ENCODE measurements around the gene DEFB121.
"Not testable (repeated sequence)": the region's sequence is repeated elsewhere in the genome, so short reads cannot be mapped to it uniquely, and the experiment has no call there.

The DEFB121 gene

GRCh38 chr20:31418307-31418706 lies 12.3 kb upstream of the DEFB121 start:
- Histone ChIP-seq H3K9me3 (ENCODE audit: control insufficient read depth, insufficient read depth, low read length) (peaks cover 87% of the 10 kb centered on the region), H3K27me3 (ENCODE audit: control insufficient read depth, insufficient read depth, low read length) (no peaks in the 10 kb centered on the region), H3K4me3 (ENCODE audit: low read depth, low read length) (no peak overlapping the region)

DNA sequence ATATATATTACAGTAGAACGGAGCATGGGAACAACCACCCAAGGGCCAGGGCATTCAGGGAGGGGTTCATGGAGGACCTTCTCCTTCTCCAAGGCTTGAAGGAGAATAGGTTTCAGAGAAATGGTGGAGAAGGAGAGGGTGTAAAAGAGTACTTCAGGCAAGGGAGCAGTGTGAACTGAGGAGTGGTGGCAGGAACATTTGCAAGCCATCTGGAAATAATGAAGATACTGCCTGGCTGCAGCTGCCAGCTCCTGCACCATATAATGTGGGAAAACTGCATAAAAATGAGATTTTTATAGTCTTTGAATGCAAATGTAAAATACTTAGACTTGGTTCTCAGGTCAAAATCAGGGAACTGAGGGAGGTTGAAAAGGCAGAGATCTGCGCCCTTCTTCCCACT lies 9.6 kb upstream of the DEFB121 start:
- no peaks in the 10 kb centered on the region for H3K4me1 ChIP-seq (ENCODE audit: control insufficient read depth, insufficient read depth, low read length)
- no peak overlapping the region for H3K27ac ChIP-seq (ENCODE audit: low read depth, low read length)
- H3K9ac ChIP-seq (ENCODE audit: low read depth, low read length), result no peak overlapping the region
- H3K27me3 ChIP-seq (ENCODE audit: control insufficient read depth, insufficient read depth, low read length), result no peaks in the 10 kb centered on the region
- H3K36me3 ChIP-seq (ENCODE audit: control insufficient read depth, insufficient read depth, low read length), result no peaks in the 10 kb centered on the region
- H3K4me3 ChIP-seq (ENCODE audit: low read depth, low read length), result no peak overlapping the region
- H3K9me3 ChIP-seq (ENCODE audit: control insufficient read depth, insufficient read depth, low read length), result peaks cover 87% of the 10 kb centered on the region

More at GRCh38 chr20:31418307-31418706, 12.3 kb upstream of the DEFB121 start:
- no peaks in the 10 kb centered on the region for H3K4me1 ChIP-seq (ENCODE audit: control insufficient read depth, insufficient read depth, low read length)
- no peak overlapping the region for H3K27ac ChIP-seq (ENCODE audit: low read depth, low read length)
- H3K36me3 ChIP-seq (ENCODE audit: control insufficient read depth, insufficient read depth, low read length), result no peaks in the 10 kb centered on the region
- H3K9ac ChIP-seq (ENCODE audit: low read depth, low read length), result no peak overlapping the region

GRCh38 chr20:31414381-31414780 lies 8.4 kb upstream of the DEFB121 start:
- Histone ChIP-seq H3K36me3 (ENCODE audit: control insufficient read depth, insufficient read depth, low read length) (no peaks in the 10 kb centered on the region), H3K4me3 (ENCODE audit: low read depth, low read length) (no peak overlapping the region), H3K27ac (ENCODE audit: low read depth, low read length) (no peak overlapping the region), H3K9ac (ENCODE audit: low read depth, low read length) (no peak overlapping the region), H3K9me3 (ENCODE audit: control insufficient read depth, insufficient read depth, low read length) (peaks cover 87% of the 10 kb centered on the region), H3K4me1 (ENCODE audit: control insufficient read depth, insufficient read depth, low read length) (no peaks in the 10 kb centered on the region), H3K27me3 (ENCODE audit: control insufficient read depth, insufficient read depth, low read length) (no peaks in the 10 kb centered on the region)

DNA sequence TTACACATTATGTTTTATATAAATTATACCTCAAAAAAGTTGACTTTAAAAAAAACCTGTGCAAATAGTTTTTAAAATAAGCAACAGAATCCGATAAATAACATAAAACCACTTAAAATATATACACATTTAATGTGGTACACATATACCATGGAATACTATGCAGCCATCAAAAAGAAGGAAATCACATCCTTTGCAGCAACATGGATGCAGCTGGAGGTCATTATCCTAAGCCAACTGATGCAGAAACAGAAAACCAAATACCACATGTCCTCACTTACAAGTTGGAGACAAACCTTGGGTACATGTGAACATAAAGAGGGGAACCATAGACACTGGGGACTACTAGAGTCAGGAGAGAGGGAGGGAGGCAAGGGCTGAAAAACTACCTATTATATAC lies 4.0 kb upstream of the DEFB121 start:
- H3K9me3 ChIP-seq (ENCODE audit: control insufficient read depth, insufficient read depth, low read length), result peaks cover 89% of the 10 kb centered on the region
- H3K27me3 ChIP-seq (ENCODE audit: control insufficient read depth, insufficient read depth, low read length), result no peaks in the 10 kb centered on the region
- no peak overlapping the region for H3K4me3 ChIP-seq (ENCODE audit: low read depth, low read length)
- H3K9ac ChIP-seq (ENCODE audit: low read depth, low read length), result no peak overlapping the region
- no peaks in the 10 kb centered on the region for H3K4me1 ChIP-seq (ENCODE audit: control insufficient read depth, insufficient read depth, low read length)
- H3K27ac ChIP-seq (ENCODE audit: low read depth, low read length), result no peak overlapping the region
- no peaks in the 10 kb centered on the region for H3K36me3 ChIP-seq (ENCODE audit: control insufficient read depth, insufficient read depth, low read length)

DNA sequence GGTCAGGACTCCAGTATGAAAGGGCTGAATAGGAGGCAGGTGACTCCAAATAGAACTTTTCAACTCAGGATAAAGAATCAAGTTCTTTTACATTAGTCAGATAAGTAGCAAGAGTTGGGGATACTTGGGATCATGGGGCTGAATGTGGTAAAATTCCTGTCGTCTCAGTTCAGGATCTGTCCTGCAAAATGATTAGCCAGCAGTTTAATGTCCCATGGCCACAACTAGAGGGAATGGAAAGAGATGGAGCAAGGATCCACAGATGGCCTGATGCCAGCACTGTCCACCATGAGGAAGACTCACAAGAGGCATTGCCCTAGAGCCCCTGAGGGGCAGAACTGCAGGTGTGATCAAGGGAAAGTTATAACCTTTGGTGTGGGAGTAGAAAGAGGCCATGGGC lies 2.1 kb downstream of the DEFB121 start:
- H3K36me3 ChIP-seq (ENCODE audit: control insufficient read depth, insufficient read depth, low read length), result no peaks in the 10 kb centered on the region
- no peaks in the 10 kb centered on the region for H3K27me3 ChIP-seq (ENCODE audit: control insufficient read depth, insufficient read depth, low read length)
- no peak overlapping the region for H3K9ac ChIP-seq (ENCODE audit: low read depth, low read length)
- H3K27ac ChIP-seq (ENCODE audit: low read depth, low read length), result no peak overlapping the region
- no peaks in the 10 kb centered on the region for H3K4me1 ChIP-seq (ENCODE audit: control insufficient read depth, insufficient read depth, low read length)
- no peak overlapping the region for H3K4me3 ChIP-seq (ENCODE audit: low read depth, low read length)
- H3K9me3 ChIP-seq (ENCODE audit: control insufficient read depth, insufficient read depth, low read length), result peaks cover 93% of the 10 kb centered on the region

GRCh38 chr20:31394900-31395299 lies 11.1 kb downstream of the DEFB121 start:
- Histone ChIP-seq H3K36me3 (ENCODE audit: control insufficient read depth, insufficient read depth, low read length) (no peaks in the 10 kb centered on the region), H3K9me3 (ENCODE audit: control insufficient read depth, insufficient read depth, low read length) (peaks cover 86% of the 10 kb centered on the region), H3K4me1 (ENCODE audit: control insufficient read depth, insufficient read depth, low read length) (no peaks in the 10 kb centered on the region), H3K4me3 (ENCODE audit: low read depth, low read length) (no peak overlapping the region), H3K27ac (ENCODE audit: low read depth, low read length) (no peak overlapping the region), H3K27me3 (ENCODE audit: control insufficient read depth, insufficient read depth, low read length) (no peaks in the 10 kb centered on the region), H3K9ac (ENCODE audit: low read depth, low read length) (no peak overlapping the region)

DNA sequence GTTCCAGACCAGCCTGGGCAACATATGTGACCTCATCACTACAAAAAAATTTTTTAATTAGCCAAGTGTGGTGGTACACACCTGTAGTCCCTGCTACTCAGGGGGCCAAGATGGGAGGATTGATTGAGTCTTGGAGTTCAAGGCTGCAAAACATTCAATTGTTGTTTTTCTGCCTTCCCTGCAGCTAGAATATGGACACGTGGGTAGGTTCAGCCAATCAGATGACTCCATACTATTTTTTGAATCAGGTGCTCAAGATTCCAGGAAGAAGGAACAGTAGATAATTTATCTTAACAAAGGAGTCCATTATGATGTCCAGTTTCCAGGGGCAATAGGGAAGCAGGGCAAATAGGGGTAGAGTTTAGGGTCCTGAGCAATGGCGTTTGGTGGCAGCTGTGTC lies 13.2 kb downstream of the DEFB121 start:
- H3K4me3 ChIP-seq (ENCODE audit: low read depth, low read length), result no peak overlapping the region
- no peaks in the 10 kb centered on the region for H3K36me3 ChIP-seq (ENCODE audit: control insufficient read depth, insufficient read depth, low read length)
- H3K4me1 ChIP-seq (ENCODE audit: control insufficient read depth, insufficient read depth, low read length), result no peaks in the 10 kb centered on the region
- no peaks in the 10 kb centered on the region for H3K27me3 ChIP-seq (ENCODE audit: control insufficient read depth, insufficient read depth, low read length)
- H3K9ac ChIP-seq (ENCODE audit: low read depth, low read length), result no peak overlapping the region
- peaks cover 89% of the 10 kb centered on the region for H3K9me3 ChIP-seq (ENCODE audit: control insufficient read depth, insufficient read depth, low read length)
- no peak overlapping the region for H3K27ac ChIP-seq (ENCODE audit: low read depth, low read length)

DNA sequence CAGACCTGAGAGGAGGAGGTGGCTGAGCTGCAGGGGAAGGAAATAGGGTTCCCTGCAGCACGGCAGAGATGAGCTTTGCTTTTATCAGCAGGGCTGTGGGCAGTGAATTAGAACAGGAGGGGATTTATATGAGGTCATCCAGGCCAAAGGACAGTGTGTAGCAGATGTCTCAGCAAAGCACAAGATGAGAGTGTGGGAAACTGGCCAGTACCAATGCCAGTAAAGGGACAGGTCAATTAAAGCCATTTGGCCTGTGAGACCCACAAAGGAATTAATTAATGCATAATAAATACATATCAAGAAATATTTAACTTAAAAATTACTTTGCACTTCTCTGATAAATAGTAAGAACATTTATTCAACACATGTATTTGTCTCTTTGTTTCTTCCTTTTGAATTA lies 15.5 kb downstream of the DEFB121 start, which contains the start of gene DEFB119:
DEFB119 (minus strand) TSS at position 101 of the 400 bp plus-strand sequence. CDS start 107 bp downstream, outside the sequence.
- Histone ChIP-seq H3K9me3 (ENCODE audit: control insufficient read depth, insufficient read depth, low read length) (peaks cover 89% of the 10 kb centered on the region), H3K36me3 (ENCODE audit: control insufficient read depth, insufficient read depth, low read length) (no peaks in the 10 kb centered on the region), H3K27ac (ENCODE audit: low read depth, low read length) (no peak within 1 kb of the TSS)

GRCh38 chr20:31374346-31374745 lies 31.7 kb downstream of the DEFB121 start:
- H3K4me1 ChIP-seq (ENCODE audit: control insufficient read depth, insufficient read depth, low read length), result no peaks in the 10 kb centered on the region
- no peak overlapping the region for H3K9ac ChIP-seq (ENCODE audit: low read depth, low read length)
- H3K9me3 ChIP-seq (ENCODE audit: control insufficient read depth, insufficient read depth, low read length), result peaks cover 87% of the 10 kb centered on the region
- H3K36me3 ChIP-seq (ENCODE audit: control insufficient read depth, insufficient read depth, low read length), result no peaks in the 10 kb centered on the region
- no peaks in the 10 kb centered on the region for H3K27me3 ChIP-seq (ENCODE audit: control insufficient read depth, insufficient read depth, low read length)
- H3K27ac ChIP-seq (ENCODE audit: low read depth, low read length), result no peak overlapping the region
- H3K4me3 ChIP-seq (ENCODE audit: low read depth, low read length), result no peak overlapping the region; the same call in 1 of the 2 replicates

More for the DNA sequence above, 15.5 kb downstream of the DEFB121 start, which contains the start of gene DEFB119:
- Histone ChIP-seq H3K4me1 (ENCODE audit: control insufficient read depth, insufficient read depth, low read length) (no peaks in the 10 kb centered on the region), H3K4me3 (ENCODE audit: low read depth, low read length) (no peak within 1 kb of the TSS), H3K27me3 (ENCODE audit: control insufficient read depth, insufficient read depth, low read length) (no peaks in the 10 kb centered on the region), H3K9ac (ENCODE audit: low read depth, low read length) (no peak within 1 kb of the TSS)

DNA sequence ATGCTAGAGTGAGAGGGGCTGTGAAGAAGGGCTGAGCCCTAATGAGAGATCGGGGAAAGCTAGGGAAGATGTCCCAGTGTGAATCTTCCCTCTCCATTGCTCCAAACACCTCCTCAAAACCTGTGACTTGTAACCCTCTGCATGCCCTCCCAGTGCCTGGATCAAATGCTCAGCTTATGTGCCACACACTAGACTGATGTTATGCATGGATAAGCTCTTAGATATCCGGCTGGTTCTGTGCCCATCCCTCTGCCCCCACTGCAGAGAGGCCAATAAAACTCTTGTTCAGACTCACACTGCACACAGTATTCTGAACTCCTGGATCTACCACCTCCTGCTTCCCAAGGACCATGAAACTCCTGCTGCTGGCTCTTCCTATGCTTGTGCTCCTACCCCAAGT lies 37.7 kb downstream of the DEFB121 start, which contains the start of gene DEFB118:
DEFB118 (plus strand) TSS at position 301 of the 400 bp plus-strand sequence; CDS start at position 351, 50 bp downstream.
- Histone ChIP-seq H3K4me1 (ENCODE audit: control insufficient read depth, insufficient read depth, low read length) (no peaks in the 10 kb centered on the region), H3K4me3 (ENCODE audit: low read depth, low read length) (no peak within 1 kb of the TSS), H3K9me3 (ENCODE audit: control insufficient read depth, insufficient read depth, low read length) (peaks cover 88% of the 10 kb centered on the region), H3K36me3 (ENCODE audit: control insufficient read depth, insufficient read depth, low read length) (no peaks in the 10 kb centered on the region), H3K27me3 (ENCODE audit: control insufficient read depth, insufficient read depth, low read length) (no peaks in the 10 kb centered on the region), H3K27ac (ENCODE audit: low read depth, low read length) (no peak within 1 kb of the TSS), H3K9ac (ENCODE audit: low read depth, low read length) (no peak within 1 kb of the TSS)

- not testable (repeated sequence) for H3K4me3 ChIP-seq (ENCODE audit: low read depth, low read length); H3K27me3 ChIP-seq (ENCODE audit: control insufficient read depth, insufficient read depth, low read length); H3K4me1 ChIP-seq (ENCODE audit: control insufficient read depth, insufficient read depth, low read length); H3K9ac ChIP-seq (ENCODE audit: low read depth, low read length); H3K27ac ChIP-seq (ENCODE audit: low read depth, low read length); H3K36me3 ChIP-seq (ENCODE audit: control insufficient read depth, insufficient read depth, low read length)
- H3K9me3 ChIP-seq (ENCODE audit: control insufficient read depth, insufficient read depth, low read length), result peaks cover 88% of the 10 kb centered on the region
Measured at GRCh38 chr20:31364272-31364671, 41.7 kb downstream of the DEFB121 start.
